Caco-2 (cell line): ENCODE data around the gene GDF10. TPM values are rescaled to one million over a fixed set of nuclear protein-coding genes. Genes with fewer than 3 reads are reported as not detected.

Source experiments
- BruUV-seq: library from RNA; stranded (reverse); fragments of 400-500 nt; replicated peaks from 2 replicates; lab custom pipeline; 2021; lab: Mats Ljungman, UMichigan
- CTCF ChIA-PET: fragments of 300-600 bp; sonication (Branson Sonifier 250); formaldehyde crosslinking; loops from one replicate; lab custom pipeline; 2022; ENCODE audit warnings: antibody characterized with exemption; lab: Charles Lee
- POLR2A ChIA-PET: fragments of 300-600 bp; sonication (Branson Sonifier 250); formaldehyde crosslinking; loops from one replicate; lab custom pipeline; 2022; ENCODE audit warnings: antibody characterized with exemption; lab: Charles Lee
- DNase-seq, 2 experiments: peaks; one replicate each; pipeline versions ENCODE4 v3.0.0 to v3.0.0-alpha.2; 2020 to 2022
- H3K27me3 ChIP-seq: replicated peaks from 2 replicates; pipeline ENCODE4 v1.6.0; 2011; ENCODE audit warnings: low read length; ENCODE audit not compliant: control insufficient read depth, insufficient read depth
- H3K36me3 ChIP-seq: 2 replicates; pipeline ENCODE4 v1.5.1; 2011; ENCODE audit warnings: low read length; ENCODE audit not compliant: control insufficient read depth, insufficient read depth
- H3K4me1 ChIP-seq: fragments of 250-450 bp; sonication (Bioruptor Pico); 2 replicates; pipeline ENCODE4 v1.5.1; 2020; ENCODE audit warnings: mild to moderate bottlenecking
- H3K4me3 ChIP-seq: 2 replicates; pipeline ENCODE4 v1.5.1; 2011; ENCODE audit warnings: low read depth, mild to moderate bottlenecking, control low read depth, low read length
- H3K9me3 ChIP-seq: fragments of 250-450 bp; sonication (Bioruptor Pico); 2 replicates; pipeline ENCODE4 v1.5.1; 2020; ENCODE audit warnings: mild to moderate bottlenecking, moderate library complexity
- H3K27ac Mint-ChIP-seq: one replicate; pipeline ENCODE4 v1.8.0; 2022; ENCODE audit warnings: mixed read lengths; ENCODE audit not compliant: unreplicated experiment
- H3K27me3 Mint-ChIP-seq: one replicate; pipeline ENCODE4 v1.8.0; 2022; ENCODE audit warnings: mixed read lengths; ENCODE audit not compliant: insufficient read depth, unreplicated experiment
- H3K36me3 Mint-ChIP-seq: one replicate; pipeline ENCODE4 v1.8.0; 2022; ENCODE audit warnings: mild to moderate bottlenecking, mixed read lengths; ENCODE audit not compliant: insufficient read depth, unreplicated experiment
- H3K4me1 Mint-ChIP-seq: one replicate; pipeline ENCODE4 v1.8.0; 2022; ENCODE audit warnings: low read depth, mixed read lengths; ENCODE audit not compliant: unreplicated experiment
- H3K4me3 Mint-ChIP-seq: one replicate; pipeline ENCODE4 v1.8.0; 2022; ENCODE audit warnings: mild to moderate bottlenecking, moderate library complexity, mixed read lengths; ENCODE audit not compliant: unreplicated experiment
- H3K9me3 Mint-ChIP-seq: one replicate; pipeline ENCODE4 v1.8.0; 2022; ENCODE audit warnings: mixed read lengths; ENCODE audit not compliant: unreplicated experiment
- intact Hi-C: fragments of 100-400 bp; cut with micrococcal nuclease; formaldehyde crosslinking; loops from one replicate; pipeline ENCODE4 v1.10.0; 2022; ENCODE audit not compliant: unreplicated experiment
- total RNA-seq: library from RNA; stranded (reverse); gene quantifications from 2 replicates; pipeline ENCODE4 v1.2.3, GENCODE V29; 2022
- TF ChIP-seq, protein P1 (sequence below), 2 experiments: fragments of 200-600 bp in 1 of 2; IDR thresholded peaks; 1 replicate in 1 of 2; 2 replicates in 1 of 2; pipeline versions ENCODE4 v1.5.1 to v1.8.0; 2011 to 2022; ENCODE audit warnings: antibody characterized with exemption in 1 of 2, control low read depth in 1 of 2, inconsistent platforms in 1 of 2, low read depth in 1 of 2, low read length in 1 of 2, mild to moderate bottlenecking in 1 of 2, moderate library complexity in 1 of 2; ENCODE audit not compliant: insufficient read depth in 1 of 2, severe bottlenecking in 1 of 2, unreplicated experiment in 1 of 2

Gene GDF10
- total RNA-seq, 1 experiment from 2014 or later = not detected

DNA sequence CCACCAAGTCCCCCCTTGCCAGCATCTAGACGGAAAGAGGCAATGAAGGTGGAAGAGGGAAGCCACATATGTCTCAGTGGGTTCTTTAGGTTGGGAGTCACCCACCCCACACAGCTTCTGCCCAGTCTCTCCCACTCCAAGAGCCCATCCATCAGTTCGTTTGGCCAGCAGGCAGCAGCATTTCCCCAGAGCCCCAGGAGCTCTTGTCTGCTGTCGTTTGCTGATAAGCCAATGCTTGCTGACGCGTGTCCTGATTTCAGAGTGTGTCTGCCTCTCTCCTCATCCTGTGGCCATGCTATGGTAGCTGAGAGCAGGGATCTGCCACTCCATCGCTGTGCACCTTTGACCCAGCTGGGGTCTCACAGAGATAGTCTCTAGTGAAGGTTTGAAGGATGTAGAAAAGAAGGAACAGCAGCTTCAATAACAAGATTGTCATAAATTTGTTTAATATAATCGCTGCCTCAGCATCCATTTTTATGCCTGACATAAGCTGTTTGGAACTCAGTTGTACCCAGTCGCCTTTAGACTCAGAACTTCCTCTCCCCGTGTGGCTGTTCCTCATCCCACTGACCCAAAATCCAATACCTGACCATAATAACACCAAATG lies 39.4 kb upstream of the GDF10 start:
- H3K4me3 ChIP-seq = no peak overlapping the region
- ChIA-PET CTCF (no interaction called here), POLR2A (no interaction called here)
- H3K27me3 Mint-ChIP-seq = peaks cover 8% of the 10 kb centered on the region
- H3K27me3 ChIP-seq = no peaks in the 10 kb centered on the region
- no peaks in the 10 kb centered on the region for H3K36me3 Mint-ChIP-seq
- BruUV-seq = no TSS peak
- intact Hi-C loops = no loop called here
- no peak overlapping the region for H3K27ac Mint-ChIP-seq
- 0 out of 2 replicates have a peak, but pooled peaks cover 4% of the 10 kb centered on the region for H3K9me3 ChIP-seq
- TF ChIP-seq, protein P1, sequence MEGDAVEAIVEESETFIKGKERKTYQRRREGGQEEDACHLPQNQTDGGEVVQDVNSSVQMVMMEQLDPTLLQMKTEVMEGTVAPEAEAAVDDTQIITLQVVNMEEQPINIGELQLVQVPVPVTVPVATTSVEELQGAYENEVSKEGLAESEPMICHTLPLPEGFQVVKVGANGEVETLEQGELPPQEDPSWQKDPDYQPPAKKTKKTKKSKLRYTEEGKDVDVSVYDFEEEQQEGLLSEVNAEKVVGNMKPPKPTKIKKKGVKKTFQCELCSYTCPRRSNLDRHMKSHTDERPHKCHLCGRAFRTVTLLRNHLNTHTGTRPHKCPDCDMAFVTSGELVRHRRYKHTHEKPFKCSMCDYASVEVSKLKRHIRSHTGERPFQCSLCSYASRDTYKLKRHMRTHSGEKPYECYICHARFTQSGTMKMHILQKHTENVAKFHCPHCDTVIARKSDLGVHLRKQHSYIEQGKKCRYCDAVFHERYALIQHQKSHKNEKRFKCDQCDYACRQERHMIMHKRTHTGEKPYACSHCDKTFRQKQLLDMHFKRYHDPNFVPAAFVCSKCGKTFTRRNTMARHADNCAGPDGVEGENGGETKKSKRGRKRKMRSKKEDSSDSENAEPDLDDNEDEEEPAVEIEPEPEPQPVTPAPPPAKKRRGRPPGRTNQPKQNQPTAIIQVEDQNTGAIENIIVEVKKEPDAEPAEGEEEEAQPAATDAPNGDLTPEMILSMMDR (IDR thresholded peaks at IDR 0.05; ENCODE audit: insufficient read depth in 1 of 2, low read depth in 1 of 2, low read length in 1 of 2, severe bottlenecking in 1 of 2, unreplicated experiment in 1 of 2) = peak in 1 of 2 experiments; percentile 23
- H3K4me3 Mint-ChIP-seq = no peak overlapping the region
- H3K36me3 ChIP-seq = no peaks in the 10 kb centered on the region
- H3K4me1 ChIP-seq = no peaks in the 10 kb centered on the region
- peaks cover 9% of the 10 kb centered on the region for H3K9me3 Mint-ChIP-seq
- no peaks in the 10 kb centered on the region for H3K4me1 Mint-ChIP-seq
- DNase-seq = no peak

DNA sequence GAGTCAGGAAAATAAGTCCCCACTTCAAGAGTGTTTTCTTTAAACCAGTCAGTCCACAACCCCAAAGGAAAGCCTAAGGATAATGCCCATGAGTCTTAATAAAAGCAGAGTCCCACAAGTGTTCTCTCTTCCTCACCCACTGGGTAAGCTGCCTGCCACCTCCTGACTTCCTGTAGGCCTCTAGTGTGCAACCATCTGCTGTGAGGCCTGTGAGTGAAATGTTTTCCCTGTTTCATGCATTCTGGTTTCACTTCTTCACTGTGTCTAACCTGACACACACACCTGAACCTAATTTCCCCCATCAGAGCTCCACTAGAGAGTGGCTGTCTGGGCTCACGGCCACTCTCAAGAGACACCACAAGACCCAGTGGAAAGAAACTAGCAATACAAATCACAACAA lies 38.9 kb upstream of the GDF10 start:
- Mint-ChIP-seq H3K27ac (no peak overlapping the region), H3K9me3 (peaks cover 9% of the 10 kb centered on the region), H3K4me3 (no peak overlapping the region), H3K36me3 (no peaks in the 10 kb centered on the region), H3K27me3 (peaks cover 8% of the 10 kb centered on the region), H3K4me1 (no peaks in the 10 kb centered on the region)
- Histone ChIP-seq H3K4me3 (no peak overlapping the region), H3K9me3 (0 out of 2 replicates have a peak, but pooled peaks cover 4% of the 10 kb centered on the region), H3K36me3 (no peaks in the 10 kb centered on the region), H3K27me3 (no peaks in the 10 kb centered on the region), H3K4me1 (no peaks in the 10 kb centered on the region)
- BruUV-seq = no TSS peak
- POLR2A ChIA-PET = no interaction called here
- CTCF ChIA-PET = no interaction called here
- no peak for DNase-seq
- TF ChIP-seq, protein P1 (IDR thresholded peaks at IDR 0.05; ENCODE audit: insufficient read depth in 1 of 2, low read depth in 1 of 2, low read length in 1 of 2, severe bottlenecking in 1 of 2, unreplicated experiment in 1 of 2) = no peak
- intact Hi-C loops = no loop called here

GRCh38 chr10:47261556-47261955 lies 38.4 kb upstream of the GDF10 start:
- H3K4me3 Mint-ChIP-seq = no peak overlapping the region
- no TSS peak for BruUV-seq
- H3K9me3 ChIP-seq = 0 out of 2 replicates have a peak, but pooled peaks cover 4% of the 10 kb centered on the region
- no peaks in the 10 kb centered on the region for H3K36me3 ChIP-seq
- peaks cover 9% of the 10 kb centered on the region for H3K9me3 Mint-ChIP-seq
- no peak for DNase-seq
- H3K27me3 Mint-ChIP-seq = peaks cover 8% of the 10 kb centered on the region
- no peaks in the 10 kb centered on the region for H3K4me1 ChIP-seq
- H3K4me3 ChIP-seq = no peak overlapping the region
- no peaks in the 10 kb centered on the region for H3K36me3 Mint-ChIP-seq
- H3K27me3 ChIP-seq = no peaks in the 10 kb centered on the region
- H3K4me1 Mint-ChIP-seq = no peaks in the 10 kb centered on the region
- intact Hi-C loops = no loop called here
- H3K27ac Mint-ChIP-seq = no peak overlapping the region
- POLR2A ChIA-PET = no interaction called here
- CTCF ChIA-PET = no interaction called here
- TF ChIP-seq, protein P1 (IDR thresholded peaks at IDR 0.05; ENCODE audit: insufficient read depth in 1 of 2, low read depth in 1 of 2, low read length in 1 of 2, severe bottlenecking in 1 of 2, unreplicated experiment in 1 of 2) = no peak
